H1 (cell line): ENCODE data around the gene PGAP3. TPM values are rescaled to one million over a fixed set of nuclear protein-coding genes. Genes with fewer than 3 reads are reported as not detected.

Experiments used
- EP300 ChIP-seq, 2 experiments: IDR thresholded peaks; 1 replicate in 1 of 2; 2 replicates in 1 of 2; pipeline ENCODE4 v1.6.1; 2011 to 2012; ENCODE audit warnings: low read depth in 2 of 2, low read length in 2 of 2, mild to moderate bottlenecking in 2 of 2, borderline replicate concordance in 1 of 2, inconsistent platforms in 1 of 2, moderate library complexity in 1 of 2
- HDAC2 ChIP-seq, 2 experiments: fragments of 300-600 bp in 1 of 2; sonication (generic) in 1 of 2; IDR thresholded peaks; 2 replicates each; pipeline ENCODE4 v1.6.1; 2011 to 2012; ENCODE audit warnings: low read depth in 2 of 2, low read length in 2 of 2, mild to moderate bottlenecking in 2 of 2, moderate library complexity in 2 of 2, borderline replicate concordance in 1 of 2, inconsistent platforms in 1 of 2
- POU5F1 ChIP-seq: IDR thresholded peaks from 2 replicates; pipeline ENCODE4 v1.6.1; 2011; ENCODE audit warnings: low read depth, mild to moderate bottlenecking, low read length, moderate library complexity
- RAD21 ChIP-seq, 2 experiments: IDR thresholded peaks in 1 of 2; conservative IDR thresholded peaks in 1 of 2; 2 replicates each; pipeline ENCODE4 v1.6.1; 2011; ENCODE audit warnings: low read depth in 2 of 2, low read length in 2 of 2, improper control_type of control experiment in 1 of 2, inconsistent platforms in 1 of 2, mild to moderate bottlenecking in 1 of 2, moderate library complexity in 1 of 2
- SIN3A ChIP-seq, 2 experiments: IDR thresholded peaks in 1 of 2; conservative IDR thresholded peaks in 1 of 2; 2 replicates each; pipeline ENCODE4 v1.6.1; 2011 to 2012; ENCODE audit warnings: low read length in 2 of 2, improper control_type of control experiment in 1 of 2, low read depth in 1 of 2, mild to moderate bottlenecking in 1 of 2
- SUZ12 ChIP-seq: fragments of 200-600 bp; sonication (generic); IDR thresholded peaks from 2 replicates; pipeline ENCODE4 v1.6.1; 2012; ENCODE audit warnings: mild to moderate bottlenecking, inconsistent platforms, low read length, moderate library complexity, mixed read lengths
- TCF12 ChIP-seq: IDR thresholded peaks from 2 replicates; pipeline ENCODE4 v1.6.1; 2011; ENCODE audit warnings: low read depth, mild to moderate bottlenecking, low read length
- polyA plus RNA-seq, 7 experiments: library from polyadenylated mRNA; depleted of rRNA in 3 of 7; stranded (reverse) in 5 of 7; unstranded in 2 of 7; fragments of >200 nt in 5 of 7; fragments of 200-250 nt in 2 of 7; gene quantifications; 1 replicate in 5 of 7; 2 replicates in 1 of 7; 4 replicates in 1 of 7; pipeline versions ENCODE4 v1.2.1 to v1.2.3, GENCODE V29; 2011 to 2013; ENCODE audit warnings: missing spikeins in 2 of 7, mixed read lengths in 2 of 7
- total RNA-seq: library from RNA; stranded (reverse); fragmentation: NEBNext Ultra II Directional; extraction: Animal tissue kit (Norgen Biotek cat#: 25700); gene quantifications from 2 replicates; pipeline ENCODE4 v1.2.1, GENCODE V29; 2021

Gene PGAP3
- total and polyA plus RNA-seq, 2 of the 8 experiments (the other 6 are each of a cell fraction or from before 2014, with no cell fraction given), result 21.0 to 30.7 TPM

DNA sequence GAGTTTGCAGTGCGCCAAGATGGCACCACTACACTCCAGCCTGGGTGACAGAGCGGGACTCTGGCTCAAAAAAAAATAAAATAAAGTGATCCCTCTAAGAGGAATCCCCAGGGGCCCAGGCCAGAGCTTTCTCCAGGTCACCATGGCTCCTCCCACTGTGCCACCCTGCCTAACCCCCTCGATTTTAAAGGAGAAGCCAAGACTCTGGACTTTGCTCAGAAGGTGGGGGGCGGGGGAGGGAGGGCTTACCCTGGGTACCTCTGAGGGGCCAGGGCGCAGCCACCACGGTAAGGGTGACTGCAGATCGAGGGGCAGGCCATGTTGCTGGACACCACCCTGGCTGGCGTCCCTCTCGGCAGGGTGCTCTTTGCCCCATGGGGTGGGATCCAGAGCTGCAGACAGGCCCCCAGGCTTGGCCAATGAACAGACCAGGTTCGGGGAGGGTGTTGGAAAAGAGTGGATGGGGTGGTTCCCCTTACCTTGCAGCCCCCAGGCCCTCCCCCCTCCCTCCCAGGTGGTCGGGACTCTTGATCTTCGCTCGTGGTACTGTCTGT is 49.4 kb upstream of the PGAP3 start (continued):
- TF ChIP-seq EP300 (IDR thresholded peaks at IDR 0.05; ENCODE audit: borderline replicate concordance in 1 of 2, low read depth in 2 of 2, low read length in 2 of 2), result no peak
- no peak for TF ChIP-seq SIN3A (conservative IDR thresholded peaks at IDR 0.05 in 1 of 2, IDR thresholded peaks at IDR 0.05 in 1 of 2; ENCODE audit: low read depth in 1 of 2, low read length in 2 of 2)
- TF ChIP-seq RAD21 (IDR thresholded peaks at IDR 0.05 in 1 of 2, conservative IDR thresholded peaks at IDR 0.05 in 1 of 2; ENCODE audit: low read depth in 2 of 2, low read length in 2 of 2), result no peak
- no peak for TF ChIP-seq TCF12
- no peak for TF ChIP-seq POU5F1
- TF ChIP-seq HDAC2 (IDR thresholded peaks at IDR 0.05; ENCODE audit: borderline replicate concordance in 1 of 2, low read depth in 2 of 2, low read length in 2 of 2), result no peak
- no peak for TF ChIP-seq SUZ12
